Cerebellar nuclear complex (tissue), 1 donor: ENCODE data around the gene KCNA2.
A peak's percentile ranks its signal among the peaks of the same experiment; 100 is the strongest.

Source experiments
- DNase-seq, 2 experiments: peaks; one replicate each; lab custom pipeline; 2025; lab: John Stamatoyannopoulos, UW

KCNA2 gene

GRCh38 chr1:110602466-110602865, 3.7 kb downstream of the KCNA2 start:
- no peak for DNase-seq

GRCh38 chr1:110601332-110601731, 4.8 kb downstream of the KCNA2 start:
- no peak for DNase-seq

- no peak for DNase-seq
Measured at GRCh38 chr1:110600716-110601115, 5.4 kb downstream of the KCNA2 start.

GRCh38 chr1:110597966-110598365, 8.2 kb downstream of the KCNA2 start:
- DNase-seq, result no peak

- DNase-seq, result no peak
Measured at GRCh38 chr1:110596312-110596711, 9.8 kb downstream of the KCNA2 start.

- DNase-seq, result no peak
Measured at GRCh38 chr1:110595353-110595710, 10.8 kb downstream of the KCNA2 start.

- peak; percentile 55 to 85 for DNase-seq
Measured at GRCh38 chr1:110594456-110595352, 11.5 kb downstream of the KCNA2 start.

- DNase-seq, result no peak
Measured at GRCh38 chr1:110593902-110594301, 12.3 kb downstream of the KCNA2 start.

- DNase-seq, result no peak
Measured at GRCh38 chr1:110591956-110592355, 14.2 kb downstream of the KCNA2 start.

GRCh38 chr1:110588991-110589390, 17.2 kb downstream of the KCNA2 start:
- DNase-seq, result no peak

GRCh38 chr1:110588486-110588885, 17.7 kb downstream of the KCNA2 start:
- DNase-seq, result no peak

- no peak for DNase-seq
Measured at GRCh38 chr1:110587906-110588305, 18.3 kb downstream of the KCNA2 start.

- DNase-seq, result no peak
Measured at GRCh38 chr1:110585481-110585880, 20.7 kb downstream of the KCNA2 start.

GRCh38 chr1:110584045-110584444, 22.1 kb downstream of the KCNA2 start:
- no peak for DNase-seq

- no peak for DNase-seq
Measured at GRCh38 chr1:110583505-110583904, 22.7 kb downstream of the KCNA2 start.

- DNase-seq, result no peak
Measured at GRCh38 chr1:110582378-110582777, 23.8 kb downstream of the KCNA2 start.

- DNase-seq, result no peak
Measured at GRCh38 chr1:110581682-110582145, 24.4 kb downstream of the KCNA2 start.

GRCh38 chr1:110580244-110580643, 25.9 kb downstream of the KCNA2 start:
- no peak for DNase-seq

GRCh38 chr1:110579460-110579859, 26.7 kb downstream of the KCNA2 start:
- no peak for DNase-seq

- no peak for DNase-seq
Measured at GRCh38 chr1:110576441-110576840, 29.7 kb downstream of the KCNA2 start.

GRCh38 chr1:110573314-110573713, 32.8 kb downstream of the KCNA2 start:
- no peak for DNase-seq

- DNase-seq, result no peak
Measured at GRCh38 chr1:110572751-110573150, 33.4 kb downstream of the KCNA2 start.

GRCh38 chr1:110570901-110571300, 35.3 kb downstream of the KCNA2 start:
- no peak for DNase-seq

GRCh38 chr1:110570307-110570706, 35.9 kb downstream of the KCNA2 start:
- no peak for DNase-seq
